NCI-H2171 treated with DMSO at 0.1 percent for 48 hours (cell line): ENCODE data around the gene FOXP1.

ENCODE experiments used
- DNase-seq: peaks from one replicate; lab custom pipeline; 2025; lab: John Stamatoyannopoulos, UW

The FOXP1 gene

GRCh38 chr3:71564361-71564760, 19.2 kb downstream of the FOXP1 start:
- DNase-seq = no peak

- DNase-seq = no peak
These were observed 19.7 kb downstream of the FOXP1 start for GRCh38 chr3:71563827-71564226.

- no peak for DNase-seq
These were observed 20.6 kb downstream of the FOXP1 start for GRCh38 chr3:71562938-71563337.

GRCh38 chr3:71560665-71561064, 22.9 kb downstream of the FOXP1 start:
- no peak for DNase-seq

GRCh38 chr3:71559578-71560162, 23.9 kb downstream of the FOXP1 start:
- DNase-seq = no peak

GRCh38 chr3:71559021-71559420, 24.5 kb downstream of the FOXP1 start:
- DNase-seq = no peak

GRCh38 chr3:71554649-71555048, 28.9 kb downstream of the FOXP1 start:
- no peak for DNase-seq

- DNase-seq = no peak
These were observed 32.1 kb downstream of the FOXP1 start for GRCh38 chr3:71551311-71551919.

- DNase-seq = no peak
These were observed 33.6 kb downstream of the FOXP1 start for GRCh38 chr3:71549951-71550350.

GRCh38 chr3:71548705-71549384, 34.7 kb downstream of the FOXP1 start:
- no peak for DNase-seq

- no peak for DNase-seq
These were observed 36.0 kb downstream of the FOXP1 start for GRCh38 chr3:71547249-71548198.

GRCh38 chr3:71546821-71547220, 36.7 kb downstream of the FOXP1 start:
- no peak for DNase-seq

GRCh38 chr3:71545330-71545729, 38.2 kb downstream of the FOXP1 start:
- no peak for DNase-seq

- no peak for DNase-seq
These were observed 40.0 kb downstream of the FOXP1 start for GRCh38 chr3:71543371-71544016.

- peak; percentile 74 for DNase-seq
These were observed 40.8 kb downstream of the FOXP1 start for GRCh38 chr3:71542521-71543370.

GRCh38 chr3:71541313-71541712, 42.2 kb downstream of the FOXP1 start:
- peak; percentile 83 for DNase-seq

GRCh38 chr3:71537211-71537611, 46.3 kb downstream of the FOXP1 start:
- DNase-seq = no peak

GRCh38 chr3:71536376-71536965, 47.1 kb downstream of the FOXP1 start:
- no peak for DNase-seq

- DNase-seq = no peak
These were observed 49.9 kb downstream of the FOXP1 start for GRCh38 chr3:71533588-71533987.

GRCh38 chr3:71532639-71533395, 50.7 kb downstream of the FOXP1 start:
- DNase-seq = no peak
